Activated CD4-positive, alpha-beta memory T cell treated with anti-CD3 and anti-CD28 coated beads for 36 hours (primary cell): ENCODE data around the gene ZNF598. TPM values are rescaled to one million over a fixed set of nuclear protein-coding genes. Genes with fewer than 3 reads are reported as not detected.

Source experiments
- CTCF ChIA-PET: fragments of 350-600 bp; sonication (Branson Sonifier 250); formaldehyde crosslinking; loops from one replicate; lab custom pipeline; 2021; ENCODE audit warnings: antibody characterized with exemption, inconsistent platforms; lab: Charles Lee
- POLR2A ChIA-PET: fragments of 350-600 bp; sonication (Branson Sonifier 250); formaldehyde crosslinking; loops from one replicate; lab custom pipeline; 2021; ENCODE audit warnings: antibody characterized with exemption; lab: Charles Lee
- DNase-seq: peaks from one replicate; pipeline ENCODE4 v3.0.0-alpha.2; 2020
- H3K27ac Mint-ChIP-seq: one replicate; pipeline ENCODE4 v1.8.0; 2021; ENCODE audit warnings: mixed read lengths
- H3K27me3 Mint-ChIP-seq: one replicate; pipeline ENCODE4 v1.8.0; 2021; ENCODE audit warnings: mixed read lengths
- H3K36me3 Mint-ChIP-seq: one replicate; pipeline ENCODE4 v1.8.0; 2021; ENCODE audit warnings: mixed read lengths
- H3K4me1 Mint-ChIP-seq: one replicate; pipeline ENCODE4 v1.8.0; 2021; ENCODE audit warnings: low read depth, mixed read lengths
- H3K4me3 Mint-ChIP-seq: one replicate; pipeline ENCODE4 v1.8.0; 2021; ENCODE audit warnings: mild to moderate bottlenecking, mixed read lengths
- H3K9me3 Mint-ChIP-seq: one replicate; pipeline ENCODE4 v1.8.0; 2021; ENCODE audit warnings: mixed read lengths
- intact Hi-C: fragments of 100-400 bp; cut with micrococcal nuclease; formaldehyde crosslinking; loops from one replicate; pipeline ENCODE4 v1.15.1; 2023
- total RNA-seq, 2 experiments: library from RNA; stranded (reverse); gene quantifications; one replicate each; pipeline ENCODE4 v1.2.3, GENCODE V29; 2021

ZNF598 gene
- total RNA-seq, 2 experiments from 2014 or later: 67.2 to 67.6 TPM

GRCh38 chr16:2001456-2002355 lies 7.9 kb downstream of the ZNF598 start:
- no peak overlapping the region for H3K27ac Mint-ChIP-seq
- ChIA-PET CTCF (no interaction called here), POLR2A (no interaction called here)
- H3K4me1 Mint-ChIP-seq: peaks cover 18% of the 10 kb centered on the region
- H3K9me3 Mint-ChIP-seq: no peaks in the 10 kb centered on the region
- no peaks in the 10 kb centered on the region for H3K27me3 Mint-ChIP-seq
- H3K4me3 Mint-ChIP-seq: no peak overlapping the region
- peaks cover 25% of the 10 kb centered on the region for H3K36me3 Mint-ChIP-seq
- intact Hi-C loops: no loop called here
- DNase-seq: no peak

- CTCF ChIA-PET: no interaction called here
- no peak overlapping the region for H3K27ac Mint-ChIP-seq
- intact Hi-C loops: no loop called here
Measured at GRCh38 chr16:2001035-2001434, 8.6 kb downstream of the ZNF598 start.

GRCh38 chr16:1999866-2000514 lies 9.6 kb downstream of the ZNF598 start:
- intact Hi-C loops: no loop called here
- no peak overlapping the region for H3K27ac Mint-ChIP-seq
- POLR2A ChIA-PET: no interaction called here

More at GRCh38 chr16:2001035-2001434, 8.6 kb downstream of the ZNF598 start:
- no peak overlapping the region for H3K4me3 Mint-ChIP-seq
- peaks cover 24% of the 10 kb centered on the region for H3K36me3 Mint-ChIP-seq
- no peak for DNase-seq
- peaks cover 14% of the 10 kb centered on the region for H3K4me1 Mint-ChIP-seq
- POLR2A ChIA-PET: no interaction called here
- H3K9me3 Mint-ChIP-seq: no peaks in the 10 kb centered on the region
- H3K27me3 Mint-ChIP-seq: no peaks in the 10 kb centered on the region

GRCh38 chr16:1998852-1999801 lies 10.5 kb downstream of the ZNF598 start:
- Mint-ChIP-seq H3K27me3 (no peaks in the 10 kb centered on the region), H3K4me3 (no peak overlapping the region), H3K27ac (no peak overlapping the region), H3K9me3 (no peaks in the 10 kb centered on the region), H3K36me3 (peaks cover 24% of the 10 kb centered on the region), H3K4me1 (peaks cover 4% of the 10 kb centered on the region)
- POLR2A ChIA-PET: no interaction called here
- intact Hi-C loops: no loop called here
- CTCF ChIA-PET: interaction anchor here (0.7 kb wide), 1 partner anchor 9 kb away, joined by 3 read pairs; no protein-coding TSS in a partner anchor
- DNase-seq: no peak

More at GRCh38 chr16:1999866-2000514, 9.6 kb downstream of the ZNF598 start:
- CTCF ChIA-PET: no interaction called here
- no peak overlapping the region for H3K4me3 Mint-ChIP-seq
- H3K36me3 Mint-ChIP-seq: peaks cover 24% of the 10 kb centered on the region
- no peaks in the 10 kb centered on the region for H3K27me3 Mint-ChIP-seq
- H3K4me1 Mint-ChIP-seq: peaks cover 9% of the 10 kb centered on the region
- no peaks in the 10 kb centered on the region for H3K9me3 Mint-ChIP-seq
- DNase-seq: no peak

GRCh38 chr16:1998360-1998835 lies 11.2 kb downstream of the ZNF598 start:
- CTCF ChIA-PET: interaction anchor here (0.7 kb wide), 1 partner anchor 8 kb away, joined by 3 read pairs; no protein-coding TSS in a partner anchor
- Mint-ChIP-seq H3K27me3 (no peaks in the 10 kb centered on the region), H3K4me3 (no peak overlapping the region), H3K4me1 (peaks cover 12% of the 10 kb centered on the region), H3K36me3 (peaks cover 24% of the 10 kb centered on the region), H3K27ac (no peak overlapping the region), H3K9me3 (no peaks in the 10 kb centered on the region)
- no peak for DNase-seq
- POLR2A ChIA-PET: no interaction called here
- intact Hi-C loops: no loop called here

- no peaks in the 10 kb centered on the region for H3K9me3 Mint-ChIP-seq
- H3K27me3 Mint-ChIP-seq: no peaks in the 10 kb centered on the region
- H3K4me3 Mint-ChIP-seq: no peak overlapping the region
- no peak for DNase-seq
- peaks cover 24% of the 10 kb centered on the region for H3K36me3 Mint-ChIP-seq
- CTCF ChIA-PET: interaction anchor here (0.7 to 1.0 kb wide), 2 partner anchors 7 to 215 kb away, joined by 3 read pairs; partner anchors contain the start of genes NUBP2 and SPSB3
- intact Hi-C loops: no loop called here
- POLR2A ChIA-PET: no interaction called here
- peaks cover 14% of the 10 kb centered on the region for H3K4me1 Mint-ChIP-seq
- H3K27ac Mint-ChIP-seq: no peak overlapping the region
Measured at GRCh38 chr16:1997494-1998359, 11.9 kb downstream of the ZNF598 start.

DNA sequence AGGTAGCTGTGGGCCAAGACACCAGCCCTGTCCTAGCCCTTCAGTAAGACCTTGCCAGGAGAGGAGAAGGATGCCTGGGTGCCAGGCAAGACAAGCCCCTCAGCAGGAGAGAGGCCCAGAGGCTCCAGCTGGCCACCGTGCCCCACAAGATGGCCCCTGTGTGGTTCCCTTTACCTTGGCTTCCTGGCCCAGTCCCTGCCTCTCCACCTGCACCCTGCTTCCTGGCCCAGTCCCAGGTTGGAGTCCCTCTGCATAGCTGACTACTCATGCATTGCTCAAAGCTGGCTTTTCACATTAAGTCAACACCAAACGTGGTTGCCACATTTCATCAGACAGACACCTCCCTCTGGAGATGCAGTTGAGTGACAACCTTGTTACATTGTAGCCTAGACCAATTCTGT lies 15.9 kb downstream of the ZNF598 start:
- peak overlapping the region; percentile 45 for H3K27ac Mint-ChIP-seq
- CTCF ChIA-PET: interaction anchor here (1.3 to 1.8 kb wide), 3 partner anchors 9 to 147 kb away, joined by 4 to 15 read pairs (median 4); no protein-coding TSS in a partner anchor
- H3K27me3 Mint-ChIP-seq: peaks cover 10% of the 10 kb centered on the region
- H3K9me3 Mint-ChIP-seq: no peaks in the 10 kb centered on the region
- H3K36me3 Mint-ChIP-seq: peaks cover 9% of the 10 kb centered on the region
- peaks cover 25% of the 10 kb centered on the region for H3K4me1 Mint-ChIP-seq
- POLR2A ChIA-PET: interaction anchor here (0.6 to 1.0 kb wide), 2 partner anchors 29 to 412 kb away, joined by 3 read pairs; partner anchors contain the start of gene RPS2
- intact Hi-C loops: loop anchor here (2.0 kb wide), 2 partner anchors 15 to 29 kb away; partner anchors contain the start of genes RPS2 and ZNF598
- no peak overlapping the region for H3K4me3 Mint-ChIP-seq
- peak; percentile 72 for DNase-seq

DNA sequence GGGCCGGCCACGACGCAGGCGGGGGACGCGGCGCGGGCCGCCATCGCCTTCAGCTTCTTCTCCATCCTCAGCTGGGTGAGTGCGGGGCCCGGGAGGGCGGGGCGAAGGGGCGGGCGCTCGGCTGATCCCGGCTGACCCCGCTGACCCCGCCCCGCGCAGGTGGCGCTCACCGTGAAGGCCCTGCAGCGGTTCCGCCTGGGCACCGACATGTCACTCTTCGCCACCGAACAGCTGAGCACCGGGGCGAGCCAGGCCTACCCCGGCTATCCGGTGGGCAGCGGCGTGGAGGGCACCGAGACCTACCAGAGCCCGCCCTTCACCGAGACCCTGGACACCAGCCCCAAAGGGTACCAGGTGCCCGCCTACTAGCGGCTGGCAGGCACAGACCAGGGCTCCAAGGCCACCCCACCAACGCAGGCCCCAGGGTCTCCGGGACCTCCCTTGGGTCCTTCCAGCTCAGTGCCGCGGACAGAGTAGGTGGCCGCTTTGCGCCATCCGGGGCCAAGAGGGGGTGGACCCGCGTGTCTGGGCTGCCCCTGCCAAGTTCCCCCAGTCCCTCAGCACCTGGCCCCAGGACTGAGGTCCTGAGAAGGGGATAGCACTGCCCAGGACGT lies 16.8 kb downstream of the ZNF598 start:
- no peak for DNase-seq
- intact Hi-C loops: loop anchor here (1.0 to 2.0 kb wide), 4 partner anchors 9 to 34 kb away; partner anchors contain the start of genes GFER, NDUFB10, RPS2 and ZNF598

GRCh38 chr16:1991948-1992703 lies 17.5 kb downstream of the ZNF598 start:
- Mint-ChIP-seq H3K36me3 (peaks cover 2% of the 10 kb centered on the region), H3K4me1 (peaks cover 25% of the 10 kb centered on the region), H3K9me3 (no peaks in the 10 kb centered on the region), H3K27me3 (peaks cover 12% of the 10 kb centered on the region), H3K27ac (no peak overlapping the region), H3K4me3 (peak overlapping the region; percentile 71)
- intact Hi-C loops: loop anchor here (1.0 to 2.0 kb wide), 4 partner anchors 8 to 33 kb away; partner anchors contain the start of genes GFER, NDUFB10, RPS2 and ZNF598
- POLR2A ChIA-PET: interaction anchor here (1.6 to 2.8 kb wide), 4 partner anchors 17 to 163 kb away, joined by 4 to 25 read pairs (median 9); partner anchors contain the start of genes RPS2, TBL3 and TRAF7
- peak; percentile 99 for DNase-seq
- CTCF ChIA-PET: interaction anchor here (1.5 to 2.8 kb wide), 2 partner anchors 11 to 12 kb away, joined by 4 to 18 read pairs; no protein-coding TSS in a partner anchor

More for the DNA sequence above, 16.8 kb downstream of the ZNF598 start:
- ChIA-PET CTCF (interaction anchor here (1.5 to 1.8 kb wide), 2 partner anchors 10 to 11 kb away, joined by 4 to 15 read pairs; no protein-coding TSS in a partner anchor), POLR2A (interaction anchor here (2.6 to 2.8 kb wide), 3 partner anchors 21 to 162 kb away, joined by 8 to 25 read pairs (median 10); partner anchors contain the start of genes RPS2, TBL3 and TRAF7)
- peaks cover 25% of the 10 kb centered on the region for H3K4me1 Mint-ChIP-seq
- H3K27me3 Mint-ChIP-seq: peaks cover 12% of the 10 kb centered on the region
- H3K4me3 Mint-ChIP-seq: no peak overlapping the region
- peaks cover 5% of the 10 kb centered on the region for H3K36me3 Mint-ChIP-seq
- H3K9me3 Mint-ChIP-seq: no peaks in the 10 kb centered on the region
- H3K27ac Mint-ChIP-seq: no peak overlapping the region
